HG03135 (cell line): ENCODE data around the gene LRCOL1.

Source experiments
- ATAC-seq: cut with Tn5 transposase; IDR thresholded peaks from one replicate; pipeline ENCODE4 v1.9.1; 2021; ENCODE audit warnings: mild to moderate bottlenecking, moderate library complexity; ENCODE audit not compliant: unreplicated experiment

Gene LRCOL1

DNA sequence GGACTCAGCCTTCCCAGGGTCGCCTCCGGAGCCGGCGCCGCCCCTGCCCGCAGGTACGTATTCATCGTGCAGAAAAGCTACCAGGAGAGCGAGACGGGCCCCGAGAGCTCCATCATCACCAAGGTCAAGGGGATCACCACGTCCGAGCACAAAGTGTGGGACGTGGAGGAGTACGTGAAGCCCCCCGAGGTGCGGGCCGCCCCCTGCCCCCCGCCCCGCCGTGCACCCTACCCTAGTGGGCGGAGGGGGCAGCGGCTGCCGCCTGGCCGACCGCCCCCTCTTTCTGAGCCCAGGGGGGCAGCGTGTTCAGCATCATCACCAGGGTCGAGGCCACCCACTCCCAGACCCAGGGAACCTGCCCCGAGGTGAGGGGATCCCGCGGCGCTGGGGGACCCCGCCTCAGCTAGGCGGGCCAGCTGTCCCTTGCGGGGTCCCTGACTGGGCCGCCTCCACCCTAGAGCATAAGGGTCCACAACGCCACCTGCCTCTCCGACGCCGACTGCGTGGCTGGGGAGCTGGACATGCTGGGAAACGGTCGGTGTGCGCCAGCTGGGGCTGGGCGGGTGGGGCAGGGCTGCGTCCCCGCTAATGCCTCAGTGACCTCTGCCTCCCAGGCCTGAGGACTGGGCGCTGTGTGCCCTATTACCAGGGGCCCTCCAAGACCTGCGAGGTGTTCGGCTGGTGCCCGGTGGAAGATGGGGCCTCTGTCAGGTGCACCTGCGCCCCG, 9.2 kb upstream of the LRCOL1 start:
- no peak for ATAC-seq

DNA sequence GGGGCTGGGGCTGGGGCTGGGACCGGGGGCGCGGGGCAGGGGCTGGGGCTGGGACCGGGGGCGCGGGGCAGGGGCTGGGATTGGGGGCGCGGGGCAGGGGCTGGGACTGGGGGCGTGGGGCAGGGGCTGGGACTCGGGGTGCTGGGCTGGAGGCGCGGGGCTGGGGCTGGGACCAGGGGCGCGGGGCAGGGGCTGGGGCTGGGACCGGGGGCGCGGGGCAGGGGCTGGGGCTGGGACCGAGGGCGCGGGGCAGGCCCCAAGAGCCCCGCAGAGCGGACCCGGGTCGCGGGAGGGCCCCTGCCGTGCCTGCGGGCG, 8.6 kb upstream of the LRCOL1 start:
- no peak for ATAC-seq

DNA sequence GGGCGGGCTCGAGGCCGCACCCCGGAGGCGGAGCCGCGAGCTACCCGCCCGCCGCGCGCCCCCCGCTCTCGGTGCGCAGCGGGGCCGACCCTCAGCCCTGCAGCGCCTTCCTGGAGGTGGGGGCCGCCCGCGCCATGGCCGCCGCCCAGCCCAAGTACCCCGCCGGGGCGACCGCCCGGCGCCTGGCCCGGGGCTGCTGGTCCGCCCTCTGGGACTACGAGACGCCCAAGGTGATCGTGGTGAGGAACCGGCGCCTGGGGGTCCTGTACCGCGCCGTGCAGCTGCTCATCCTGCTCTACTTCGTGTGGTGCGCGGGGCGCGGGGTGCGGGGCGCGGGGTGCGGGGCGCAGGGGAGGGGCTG, 8.3 kb upstream of the LRCOL1 start, which contains the start of gene P2RX2:
Gene P2RX2, plus strand, starts transcription at position 94 of the 361 bp plus-strand sequence. Its CDS starts 41 bp downstream, at position 135.
- no peak for ATAC-seq

DNA sequence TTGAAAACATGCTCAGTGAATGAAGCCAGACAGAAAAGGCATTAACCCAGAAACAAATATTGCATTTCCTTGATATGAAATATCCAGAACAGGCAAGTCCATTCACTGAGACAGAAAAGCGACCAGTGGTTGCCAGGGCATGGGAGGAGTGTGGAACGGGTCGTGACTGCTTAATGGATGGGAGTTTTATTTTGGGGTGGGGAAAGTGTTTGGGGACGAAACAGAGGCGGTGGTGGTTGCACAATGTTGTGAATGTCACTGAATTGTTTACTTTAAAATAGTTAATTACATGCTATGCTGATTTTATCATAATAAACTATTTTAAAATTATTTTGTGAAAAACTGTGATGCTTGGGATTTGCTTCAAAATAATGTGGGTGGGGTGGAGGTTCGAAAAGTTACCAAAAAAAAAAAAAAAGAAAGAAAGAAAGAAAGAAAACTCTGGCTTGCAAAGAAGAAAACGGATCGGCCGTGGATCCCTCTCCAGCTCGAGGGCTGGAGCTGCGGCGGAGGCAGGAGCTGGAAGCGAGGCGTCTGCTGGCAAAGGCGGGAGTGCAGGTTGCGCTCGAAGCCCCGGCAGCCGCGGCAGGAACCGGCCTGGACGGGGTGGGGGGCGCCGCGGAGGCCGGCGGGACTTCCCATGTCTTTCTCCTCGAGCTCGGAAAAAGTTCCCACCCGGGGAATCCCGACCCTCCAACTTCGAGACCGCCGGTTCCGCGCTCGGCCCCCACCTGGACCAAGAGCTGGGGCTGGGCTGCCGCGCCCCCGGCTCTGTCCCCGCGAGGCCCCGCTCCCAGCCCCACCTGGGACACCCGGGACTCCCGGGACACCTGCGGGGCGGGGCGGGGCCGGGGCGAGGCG, 7.7 kb upstream of the LRCOL1 start:
- ATAC-seq, result no peak

DNA sequence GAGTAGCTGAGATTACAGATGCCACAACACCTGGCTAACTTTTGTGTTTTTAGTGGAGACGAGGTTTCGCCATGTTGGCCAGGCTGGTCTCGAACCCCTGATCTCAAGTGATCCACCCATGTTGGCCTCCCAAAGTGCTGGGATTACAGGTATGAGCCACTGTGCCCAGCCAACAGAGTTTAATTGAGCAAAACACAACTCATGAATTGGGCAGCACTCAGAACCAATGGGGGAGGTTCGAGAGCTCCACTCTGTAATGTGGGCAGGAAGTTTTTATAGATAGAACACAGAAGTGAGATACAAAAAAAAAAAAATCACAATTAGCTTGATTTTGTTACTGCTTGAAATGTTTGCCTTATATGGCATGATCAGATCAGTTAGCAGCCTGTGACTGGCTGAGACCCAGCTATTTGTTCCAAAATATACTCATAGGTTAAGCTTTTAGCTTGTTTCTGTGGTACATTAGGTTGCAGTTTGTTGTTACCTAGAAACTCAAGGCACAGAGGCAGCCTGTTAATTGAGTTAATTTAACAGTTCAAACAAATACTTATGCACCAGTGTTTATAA, 6.8 kb upstream of the LRCOL1 start:
- ATAC-seq, result no peak

DNA sequence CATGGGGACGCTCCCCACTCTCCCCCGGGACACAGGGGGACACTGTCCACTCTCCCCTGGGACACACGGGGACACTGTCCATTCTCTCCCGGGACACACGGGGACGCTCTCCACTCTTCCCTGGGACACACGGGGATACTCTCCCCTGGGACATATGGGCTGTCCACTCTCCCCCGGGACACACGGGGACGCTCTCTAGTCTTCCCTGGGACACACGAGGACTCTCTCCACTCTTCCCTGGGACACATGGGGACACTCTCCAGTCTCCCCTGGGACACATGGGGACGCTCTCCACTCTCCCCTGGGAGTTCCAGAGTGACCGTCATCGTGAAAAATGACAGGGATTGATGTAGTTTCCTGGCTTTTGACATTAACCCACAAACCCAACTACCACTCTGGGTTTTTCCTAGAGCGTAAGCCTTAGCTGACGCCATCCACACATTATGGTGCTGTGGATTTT, 5.2 kb upstream of the LRCOL1 start:
- ATAC-seq, result no peak

DNA sequence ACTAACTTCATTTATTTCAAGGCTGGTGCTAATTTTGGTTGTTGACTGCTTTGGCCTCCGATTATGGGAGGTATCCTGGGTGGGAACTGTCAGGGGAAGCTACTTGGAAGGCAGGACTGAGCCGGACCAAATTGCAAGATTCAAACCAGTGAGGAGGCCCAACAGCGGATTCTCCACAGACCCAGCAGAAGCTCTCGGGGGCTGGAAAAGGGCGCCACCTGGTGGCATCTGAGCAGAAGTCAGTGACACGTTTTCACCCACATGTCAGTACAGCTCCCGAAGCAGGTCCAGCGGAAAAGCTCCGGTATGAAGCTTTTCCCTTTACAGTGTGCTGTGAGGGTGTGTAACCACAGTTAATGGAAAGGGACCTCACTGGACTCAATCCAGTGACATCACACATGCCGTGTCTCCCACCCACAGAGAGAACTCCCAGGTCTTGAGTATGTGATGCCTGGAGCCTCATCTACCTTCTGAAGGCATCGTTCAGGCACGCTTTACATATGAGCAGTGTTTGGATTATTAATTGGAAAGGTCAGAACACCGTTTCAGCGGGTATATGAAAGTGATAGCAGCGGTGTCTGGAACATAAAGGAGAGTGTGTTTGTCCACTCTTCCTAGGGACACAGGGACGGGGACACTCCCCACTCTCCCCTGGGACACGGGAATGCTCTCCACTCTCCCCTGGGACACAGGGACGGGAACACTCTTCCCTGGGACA, 4.6 kb upstream of the LRCOL1 start:
- ATAC-seq, result peak; percentile 76

DNA sequence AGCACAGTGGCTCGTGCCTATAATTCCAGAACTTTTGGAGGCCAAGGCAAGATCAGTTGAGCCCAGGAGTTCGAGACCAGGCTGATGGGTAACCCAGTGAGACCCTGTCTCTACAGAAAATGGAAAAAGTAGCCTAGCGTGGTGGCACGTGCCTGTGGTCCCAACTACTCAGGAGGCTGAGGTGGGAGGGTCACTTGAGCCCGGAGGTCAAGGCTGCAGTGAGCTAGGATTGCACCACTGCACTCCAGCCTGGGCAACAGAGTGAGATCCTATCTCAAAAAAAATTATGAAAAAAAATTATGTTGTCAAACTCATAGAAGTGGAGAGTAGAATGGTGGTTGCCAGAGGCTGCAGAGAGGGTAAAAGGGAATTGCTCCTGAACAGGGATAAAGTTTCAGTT, 3.6 kb upstream of the LRCOL1 start:
- ATAC-seq, result no peak

DNA sequence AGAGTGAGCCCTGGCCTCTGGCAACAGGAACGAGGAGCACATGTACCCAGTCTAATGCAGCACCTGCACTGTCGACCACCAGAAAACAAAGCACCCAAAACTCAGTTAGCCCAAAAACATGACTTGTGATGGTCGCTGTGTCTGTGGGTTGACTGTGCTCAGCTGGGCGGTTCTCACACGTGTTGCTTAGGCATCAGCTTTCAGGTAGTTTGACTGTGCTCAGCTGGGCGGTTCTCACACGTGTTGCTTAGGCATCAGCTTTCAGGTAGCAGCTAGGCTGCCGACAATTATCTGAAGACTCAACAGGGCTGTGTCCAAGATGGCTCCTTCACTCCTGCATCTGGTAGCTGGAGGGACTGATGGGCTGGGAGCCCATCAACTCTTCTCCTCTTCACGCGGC, 1.2 kb upstream of the LRCOL1 start:
- ATAC-seq, result no peak

DNA sequence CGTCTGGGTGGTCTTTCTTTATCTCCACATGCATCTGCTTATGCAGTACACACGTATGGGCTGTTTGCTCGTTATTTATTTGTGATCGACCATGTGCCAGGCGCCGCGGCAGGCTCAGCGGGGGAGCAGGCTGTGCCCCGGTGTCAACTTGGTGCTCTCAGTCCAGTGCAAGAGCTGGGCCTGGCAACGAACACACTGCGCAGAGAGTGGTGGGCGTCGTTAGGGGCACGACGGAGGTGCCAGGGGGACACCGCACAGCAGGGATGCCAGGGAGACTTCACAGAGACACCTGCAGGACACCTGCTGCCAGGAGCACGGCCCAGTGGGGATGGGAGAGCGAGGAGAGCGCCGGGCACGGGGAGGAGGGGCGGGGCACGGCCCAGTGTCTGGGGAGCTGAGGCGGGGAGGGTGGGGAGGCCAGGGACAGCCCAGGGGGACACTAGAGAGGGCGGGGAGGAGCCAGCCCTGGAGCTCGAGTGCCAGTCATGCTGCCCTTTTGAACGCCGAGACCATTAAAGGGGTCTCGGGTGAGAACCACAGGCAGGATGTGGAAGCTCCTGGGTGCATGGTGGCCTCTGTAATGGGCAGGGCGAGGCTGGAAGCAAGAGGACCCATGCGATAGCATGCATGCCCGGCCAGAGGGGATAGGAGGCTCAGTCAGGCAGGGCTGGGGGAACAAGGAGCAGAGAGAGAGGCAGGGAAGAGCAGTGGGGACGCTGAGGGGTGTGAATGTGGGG, 652 bp upstream of the LRCOL1 start:
- ATAC-seq, result no peak

DNA sequence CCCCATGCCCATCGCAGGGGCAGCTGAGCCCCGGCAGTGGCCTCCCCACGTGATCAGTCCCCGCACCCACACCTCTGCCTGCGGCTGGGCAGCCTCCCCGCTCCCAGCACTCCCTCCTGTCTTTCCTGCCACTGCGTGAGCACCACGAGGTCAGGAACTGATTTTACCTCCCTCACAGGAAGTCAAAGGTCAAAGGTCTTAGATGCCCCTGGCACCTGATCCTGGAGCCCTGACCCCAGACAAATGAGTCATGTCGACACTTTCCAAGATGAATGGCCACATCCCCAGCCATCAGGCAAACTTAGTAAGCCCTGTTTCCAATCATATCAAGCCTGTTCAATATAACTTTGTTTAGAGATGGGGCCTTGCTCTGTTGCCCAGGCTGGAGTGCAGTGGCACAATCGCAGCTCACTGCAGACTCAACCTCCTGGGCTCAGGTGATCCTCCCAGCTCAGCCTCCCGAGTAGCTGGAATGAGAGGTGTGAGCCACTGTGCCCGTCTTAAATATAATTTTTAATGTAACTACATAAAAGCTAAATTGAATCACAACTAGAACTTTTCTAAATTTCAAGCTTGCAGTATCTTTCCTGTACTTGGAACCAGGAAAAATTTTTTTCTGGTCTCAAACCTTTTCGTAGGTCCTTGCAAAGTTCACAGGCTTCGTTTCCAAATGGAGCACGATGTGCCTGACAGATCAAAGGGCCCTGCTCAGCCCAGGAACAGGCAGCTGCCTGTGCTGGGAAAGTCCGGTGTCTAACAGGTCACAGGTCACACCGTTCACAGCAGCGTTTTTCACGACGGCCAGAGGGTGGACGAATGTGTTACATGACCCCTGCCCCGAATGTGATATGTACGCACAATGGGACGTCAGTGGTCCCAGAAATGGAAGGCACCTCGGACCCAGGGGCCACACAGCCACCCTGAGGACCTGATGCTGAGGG, 1.9 kb downstream of the LRCOL1 start:
- ATAC-seq, result no peak

DNA sequence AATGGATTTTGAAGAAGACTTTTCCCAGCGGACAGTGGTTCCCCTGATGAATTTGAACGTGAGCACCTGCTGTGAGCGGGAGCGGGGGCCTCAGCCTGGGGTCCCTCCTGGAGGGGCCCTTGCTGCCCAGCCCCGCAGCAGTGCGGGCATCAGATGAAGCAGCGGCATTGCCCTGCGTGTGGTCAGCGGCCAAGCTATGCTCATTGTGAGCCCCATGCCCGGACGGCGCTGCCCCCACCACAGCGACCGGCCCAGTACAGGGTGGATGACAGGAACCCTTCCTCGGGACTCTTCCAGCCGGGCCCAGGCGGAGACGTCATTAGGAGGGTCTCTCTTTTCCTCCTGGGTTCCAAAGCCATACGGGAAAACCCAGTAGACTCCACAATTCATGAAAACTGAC, 3.5 kb downstream of the LRCOL1 start:
- no peak for ATAC-seq

DNA sequence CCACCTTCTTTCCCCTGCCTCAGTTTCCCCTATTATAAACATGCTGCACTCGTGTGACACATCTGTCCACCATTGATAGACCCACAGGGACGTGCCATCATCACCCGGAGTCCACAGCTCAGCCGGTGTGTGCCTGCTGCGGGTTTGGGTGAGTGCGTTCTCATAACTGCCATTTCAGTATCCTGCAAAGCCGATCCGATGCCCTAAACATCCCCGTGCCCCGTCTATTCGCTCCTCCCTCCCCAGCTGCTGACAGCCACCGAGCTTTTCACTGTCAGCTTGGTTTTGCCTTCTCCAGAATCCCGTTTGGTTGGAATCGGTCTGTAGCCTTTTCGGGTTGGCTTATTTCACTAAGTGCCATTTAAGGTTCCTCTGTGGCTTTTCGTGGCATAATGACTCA, 3.9 kb downstream of the LRCOL1 start:
- no peak for ATAC-seq

DNA sequence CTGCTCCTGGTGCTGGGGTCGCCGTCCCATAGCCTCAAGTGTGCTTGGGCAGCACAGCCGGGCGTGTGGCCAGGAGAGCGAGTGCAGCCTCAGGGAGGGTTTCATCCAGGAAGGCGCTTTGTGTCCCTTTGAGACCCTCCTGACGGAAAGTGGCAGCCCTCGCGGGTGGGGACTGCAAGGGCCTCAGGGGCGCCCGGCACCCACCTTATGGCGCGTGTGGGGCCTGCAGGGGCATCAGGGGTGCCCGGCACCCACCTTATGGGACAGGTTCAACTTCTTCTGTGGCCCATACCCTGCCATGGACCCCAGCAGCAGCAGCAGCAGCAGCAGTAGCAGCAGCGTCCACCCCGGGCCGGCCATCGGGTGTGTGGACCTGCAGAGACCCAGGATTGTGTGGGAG, 4.5 kb downstream of the LRCOL1 start:
- ATAC-seq, result no peak

DNA sequence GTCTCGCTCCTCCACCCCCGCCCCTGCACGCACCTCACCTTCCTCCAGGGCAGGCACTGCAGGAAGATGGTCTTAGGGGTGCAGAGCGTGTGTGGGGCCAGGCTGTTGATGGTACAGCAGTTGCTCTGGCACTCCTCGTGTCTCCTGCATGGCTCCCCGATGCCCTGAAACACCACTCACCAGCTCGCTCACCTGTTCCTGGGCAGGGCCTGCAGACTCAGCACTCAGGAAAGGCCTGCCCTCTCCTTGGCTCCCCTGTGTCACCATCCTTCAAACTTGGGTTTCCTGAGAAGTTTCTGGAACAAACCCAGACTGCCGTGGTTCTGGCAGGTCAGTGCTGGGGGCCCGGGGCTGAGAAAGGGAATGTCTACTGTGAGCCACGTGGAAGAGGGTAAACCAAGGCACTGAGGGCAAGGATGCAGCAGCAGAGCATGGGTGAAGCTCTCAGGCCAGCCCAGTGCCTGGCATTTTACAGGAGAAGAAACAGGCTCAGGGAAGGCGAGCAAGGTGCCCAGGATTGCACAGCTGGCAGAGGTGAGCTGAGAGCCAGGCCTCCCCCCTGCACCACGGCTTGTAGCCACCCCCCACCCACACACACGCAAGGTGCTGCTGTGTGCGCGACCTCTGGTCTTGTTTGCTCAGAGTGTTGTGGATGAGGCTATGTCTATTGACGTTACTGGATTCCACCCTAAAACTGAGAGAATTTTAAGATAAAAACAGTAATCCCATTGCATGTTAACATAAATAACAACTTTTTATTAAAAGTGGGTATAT, 5.5 kb downstream of the LRCOL1 start:
- no peak for ATAC-seq

DNA sequence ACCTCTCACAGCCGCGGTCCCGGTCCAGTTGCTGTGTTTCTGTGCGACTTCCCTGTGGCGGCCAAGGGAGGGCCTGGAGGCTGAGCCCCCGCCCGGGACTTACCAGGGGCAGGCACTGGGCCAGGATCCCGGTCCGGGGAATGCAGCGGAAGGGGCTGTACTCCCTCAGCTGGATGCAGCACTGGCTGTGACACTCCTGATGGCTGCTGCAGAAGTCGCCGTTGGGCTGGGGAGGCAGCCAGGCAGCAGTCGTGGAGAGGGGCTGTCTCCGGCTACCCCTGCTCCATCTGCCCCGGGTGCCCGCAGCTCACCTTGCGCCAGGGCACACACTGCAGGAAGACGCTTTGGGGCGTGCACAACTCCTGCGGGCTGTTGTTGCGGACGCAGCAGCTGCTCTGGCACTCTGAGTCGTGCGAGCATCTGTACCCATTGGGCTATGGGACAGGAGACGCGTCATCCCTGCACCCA, 6.2 kb downstream of the LRCOL1 start:
- ATAC-seq, result no peak

DNA sequence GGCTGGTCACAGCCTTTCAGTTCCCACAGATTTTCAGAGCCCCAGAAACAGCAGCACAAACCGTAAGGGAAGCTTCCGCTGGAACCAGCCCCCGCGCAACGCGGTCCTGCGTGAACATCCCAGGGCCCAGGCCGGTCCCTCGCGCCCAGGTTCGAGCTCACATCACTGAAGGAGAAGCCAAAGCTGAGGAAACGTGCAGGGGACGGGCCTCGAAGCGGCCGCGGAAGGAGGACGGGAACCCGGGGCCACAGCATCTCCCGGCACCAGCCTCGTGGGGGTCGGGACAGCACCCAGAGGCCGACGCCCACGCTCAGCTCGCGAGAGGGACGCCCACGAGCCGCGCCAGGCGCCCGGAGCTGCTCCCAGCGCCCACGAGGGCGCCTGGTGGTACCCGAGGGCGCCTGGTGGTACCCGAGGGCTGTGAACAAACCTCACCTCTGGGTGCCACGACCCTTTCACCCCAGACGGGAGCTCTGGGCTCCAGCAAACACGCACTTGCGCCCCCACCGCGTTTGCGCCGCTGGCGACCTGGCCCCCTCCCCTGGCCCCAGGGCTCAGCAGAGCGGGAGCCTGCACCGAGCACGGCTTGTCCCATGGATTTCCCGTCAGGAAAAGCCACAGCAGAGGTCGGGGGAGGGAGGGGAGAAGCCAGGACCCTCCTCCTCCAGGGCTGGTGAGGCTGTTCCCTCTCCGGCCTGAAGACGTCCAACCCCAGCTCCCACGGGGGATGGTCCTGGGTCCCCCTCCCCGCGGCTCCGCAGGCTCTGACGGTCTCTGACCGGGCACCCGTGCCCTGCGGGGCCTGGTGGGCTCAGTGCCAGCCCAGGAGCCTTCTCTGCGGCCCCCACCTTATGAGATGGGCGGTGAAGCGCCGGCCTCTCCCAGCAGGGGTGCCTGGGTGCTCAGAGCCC, 6.9 kb downstream of the LRCOL1 start:
- ATAC-seq, result no peak
